Calu3 (cell line): ENCODE results near the gene MID1. TPM values are rescaled to one million over a fixed set of nuclear protein-coding genes. Genes with fewer than 3 reads are reported as not detected.

Source experiments
- BruUV-seq: library from RNA; stranded (reverse); fragments of 400-500 nt; replicated peaks from 2 replicates; lab custom pipeline; 2021; lab: Mats Ljungman, UMichigan
- CTCF ChIA-PET: fragments of 300-600 bp; sonication (Branson Sonifier 250); formaldehyde crosslinking; loops from one replicate; lab custom pipeline; 2022; ENCODE audit warnings: antibody characterized with exemption; lab: Charles Lee
- DNase-seq: peaks from one replicate; pipeline ENCODE4 v3.0.0; 2022
- H3K27ac Mint-ChIP-seq: one replicate; pipeline ENCODE4 v1.8.0; 2022; ENCODE audit warnings: mixed read lengths; ENCODE audit not compliant: unreplicated experiment
- H3K27me3 Mint-ChIP-seq: one replicate; pipeline ENCODE4 v1.8.0; 2022; ENCODE audit warnings: mixed read lengths; ENCODE audit not compliant: unreplicated experiment
- H3K36me3 Mint-ChIP-seq: one replicate; pipeline ENCODE4 v1.8.0; 2022; ENCODE audit warnings: mild to moderate bottlenecking, moderate library complexity, mixed read lengths; ENCODE audit not compliant: insufficient read depth, unreplicated experiment
- H3K4me1 Mint-ChIP-seq: one replicate; pipeline ENCODE4 v1.8.0; 2022; ENCODE audit warnings: mild to moderate bottlenecking, low read depth, mixed read lengths; ENCODE audit not compliant: unreplicated experiment
- H3K4me3 Mint-ChIP-seq: one replicate; pipeline ENCODE4 v1.8.0; 2022; ENCODE audit warnings: mild to moderate bottlenecking, low read depth, moderate library complexity, mixed read lengths; ENCODE audit not compliant: unreplicated experiment
- H3K9me3 Mint-ChIP-seq: one replicate; pipeline ENCODE4 v1.8.0; 2022; ENCODE audit warnings: low read depth, mixed read lengths; ENCODE audit not compliant: unreplicated experiment
- CTCF ChIP-seq: fragments of 200-600 bp; IDR thresholded peaks from one replicate; pipeline ENCODE4 v1.8.0; 2022; ENCODE audit warnings: antibody characterized with exemption; ENCODE audit not compliant: unreplicated experiment
- intact Hi-C: fragments of 100-400 bp; cut with micrococcal nuclease; formaldehyde crosslinking; loops from one replicate; pipeline ENCODE4 v1.10.0; 2022; ENCODE audit not compliant: unreplicated experiment
- total RNA-seq: library from RNA; stranded (reverse); gene quantifications from 2 replicates; pipeline ENCODE4 v1.2.3, GENCODE V29; 2022

MID1 gene
- total RNA-seq, 1 experiment from 2014 or later, result 85.6 TPM

- no peaks in the 10 kb centered on the region for H3K36me3 Mint-ChIP-seq
- CTCF ChIA-PET, result no interaction called here
- no peaks in the 10 kb centered on the region for H3K27me3 Mint-ChIP-seq
- no peak overlapping the region for H3K27ac Mint-ChIP-seq
- H3K9me3 Mint-ChIP-seq, result no peaks in the 10 kb centered on the region
- peaks cover 19% of the 10 kb centered on the region for H3K4me1 Mint-ChIP-seq
- no TSS peak for BruUV-seq
- DNase-seq, result no peak
- no peak for TF ChIP-seq CTCF
- H3K4me3 Mint-ChIP-seq, result no peak overlapping the region
- intact Hi-C loops, result no loop called here
Measured at GRCh38 chrX:10531927-10532326, 88.5 kb downstream of the MID1 start.

GRCh38 chrX:10529344-10529743 lies 91.0 kb downstream of the MID1 start:
- Mint-ChIP-seq H3K27me3 (no peaks in the 10 kb centered on the region), H3K9me3 (no peaks in the 10 kb centered on the region), H3K4me1 (peaks cover 16% of the 10 kb centered on the region), H3K36me3 (peaks cover 6% of the 10 kb centered on the region), H3K4me3 (no peak overlapping the region), H3K27ac (peak overlapping the region; percentile 82)
- TF ChIP-seq CTCF, result no peak
- intact Hi-C loops, result no loop called here
- CTCF ChIA-PET, result no interaction called here
- DNase-seq, result no peak
- BruUV-seq, result no TSS peak

- no peaks in the 10 kb centered on the region for H3K9me3 Mint-ChIP-seq
- no peak for TF ChIP-seq CTCF
- intact Hi-C loops, result no loop called here
- H3K4me3 Mint-ChIP-seq, result no peak overlapping the region
- no peak for DNase-seq
- no peak overlapping the region for H3K27ac Mint-ChIP-seq
- CTCF ChIA-PET, result no interaction called here
- H3K4me1 Mint-ChIP-seq, result peaks cover 8% of the 10 kb centered on the region
- no TSS peak for BruUV-seq
- no peaks in the 10 kb centered on the region for H3K27me3 Mint-ChIP-seq
- peaks cover 8% of the 10 kb centered on the region for H3K36me3 Mint-ChIP-seq
Measured at GRCh38 chrX:10526451-10526850, 93.9 kb downstream of the MID1 start.

- H3K9me3 Mint-ChIP-seq, result no peaks in the 10 kb centered on the region
- no peak overlapping the region for H3K4me3 Mint-ChIP-seq
- H3K36me3 Mint-ChIP-seq, result peaks cover 11% of the 10 kb centered on the region
- peaks cover 8% of the 10 kb centered on the region for H3K4me1 Mint-ChIP-seq
- TF ChIP-seq CTCF, result no peak
- no peak for DNase-seq
- intact Hi-C loops, result no loop called here
- no TSS peak for BruUV-seq
- CTCF ChIA-PET, result no interaction called here
- H3K27me3 Mint-ChIP-seq, result no peaks in the 10 kb centered on the region
- no peak overlapping the region for H3K27ac Mint-ChIP-seq
Measured at GRCh38 chrX:10525381-10526120, 94.8 kb downstream of the MID1 start.
